CD4-positive, alpha-beta T cell treated with Interleukin-4 for 1 hour (primary cell): ENCODE data around the gene CALCB.

Source experiments
- DNase-seq, 2 donors: peaks; one replicate each; pipeline ENCODE4 v3.0.0-alpha.2; 2020 to 2022

The CALCB gene

GRCh38 chr11:15074206-15075161 is 1.1 kb downstream of the CALCB start:
- DNase-seq = peak; percentile 70 to 77

- DNase-seq = no peak
Measured at GRCh38 chr11:15075162-15075526, 1.8 kb downstream of the CALCB start.

- no peak for DNase-seq
Measured at GRCh38 chr11:15091175-15091574, 17.8 kb downstream of the CALCB start.

GRCh38 chr11:15091625-15092024 is 18.2 kb downstream of the CALCB start:
- DNase-seq = no peak

GRCh38 chr11:15093432-15093831 is 20.0 kb downstream of the CALCB start:
- no peak for DNase-seq

GRCh38 chr11:15095736-15096228 is 22.4 kb downstream of the CALCB start:
- no peak for DNase-seq

GRCh38 chr11:15097411-15097810 is 24.0 kb downstream of the CALCB start:
- no peak for DNase-seq

GRCh38 chr11:15099267-15099666 is 25.9 kb downstream of the CALCB start:
- DNase-seq = no peak

- peak; percentile 33 to 50 for DNase-seq
Measured at GRCh38 chr11:15101072-15101709, 27.8 kb downstream of the CALCB start.

- no peak for DNase-seq
Measured at GRCh38 chr11:15104166-15104565, 30.8 kb downstream of the CALCB start.

GRCh38 chr11:15106201-15106965 is 33.0 kb downstream of the CALCB start:
- no peak for DNase-seq

- DNase-seq = no peak
Measured at GRCh38 chr11:15107730-15108515, 34.5 kb downstream of the CALCB start.

- DNase-seq = no peak
Measured at GRCh38 chr11:15108592-15109130, 35.3 kb downstream of the CALCB start.

GRCh38 chr11:15109602-15110001 is 36.2 kb downstream of the CALCB start:
- no peak for DNase-seq

GRCh38 chr11:15111215-15111614 is 37.8 kb downstream of the CALCB start:
- DNase-seq = no peak

- DNase-seq = no peak
Measured at GRCh38 chr11:15112131-15112541, 38.7 kb downstream of the CALCB start.

GRCh38 chr11:15113381-15113780 is 40.0 kb downstream of the CALCB start:
- DNase-seq = peak; percentile 9 to 64

- DNase-seq = no peak
Measured at GRCh38 chr11:15114501-15115475, 41.4 kb downstream of the CALCB start, which contains the start of gene INSC. INSC (plus strand) TSS chr11:15114923; CDS start chr11:15149175, 34,252 bp downstream.

GRCh38 chr11:15115686-15116085 is 42.3 kb downstream of the CALCB start:
- no peak for DNase-seq

GRCh38 chr11:15117751-15118150 is 44.4 kb downstream of the CALCB start:
- DNase-seq = no peak

GRCh38 chr11:15118431-15118830 is 45.0 kb downstream of the CALCB start:
- DNase-seq = no peak
